GM18517 (cell line): ENCODE measurements around the gene MIDN.
"Not testable (repeated sequence)": the region's sequence is repeated elsewhere in the genome, so short reads cannot be mapped to it uniquely, and the experiment has no call there.

Source experiments
- ATAC-seq: cut with Tn5 transposase; IDR thresholded peaks from one replicate; pipeline ENCODE4 v1.9.1; 2021; ENCODE audit warnings: mild to moderate bottlenecking, moderate library complexity; ENCODE audit not compliant: unreplicated experiment

The MIDN gene

GRCh38 chr19:1244693-1245451, 3.5 kb upstream of the MIDN start:
- no peak for ATAC-seq

GRCh38 chr19:1245494-1246264, 2.7 kb upstream of the MIDN start:
- no peak for ATAC-seq

- not testable (repeated sequence) for ATAC-seq
Observed at GRCh38 chr19:1246265-1247087, 1.9 kb upstream of the MIDN start.

- no peak for ATAC-seq
Observed at GRCh38 chr19:1247748-1248138, 640 bp upstream of the MIDN start.

GRCh38 chr19:1248786-1249297, 459 bp downstream of the MIDN start:
- peak; percentile 26 for ATAC-seq

- ATAC-seq = peak; percentile 48
Observed at GRCh38 chr19:1249298-1249989, 1.1 kb downstream of the MIDN start.

- no peak for ATAC-seq
Observed at GRCh38 chr19:1249990-1250436, 1.6 kb downstream of the MIDN start.

GRCh38 chr19:1250437-1251260, 2.3 kb downstream of the MIDN start:
- no peak for ATAC-seq

- ATAC-seq = no peak
Observed at GRCh38 chr19:1251330-1252220, 3.2 kb downstream of the MIDN start.

- ATAC-seq = no peak
Observed at GRCh38 chr19:1252221-1252820, 3.9 kb downstream of the MIDN start.

- ATAC-seq = no peak
Observed at GRCh38 chr19:1252821-1253513, 4.6 kb downstream of the MIDN start.

- no peak for ATAC-seq
Observed at GRCh38 chr19:1253514-1254080, 5.2 kb downstream of the MIDN start.

GRCh38 chr19:1254081-1254527, 5.7 kb downstream of the MIDN start:
- no peak for ATAC-seq

GRCh38 chr19:1254530-1255185, 6.3 kb downstream of the MIDN start:
- ATAC-seq = no peak

- no peak for ATAC-seq
Observed at GRCh38 chr19:1255186-1256161, 7.1 kb downstream of the MIDN start.
